ENCODE results near the gene TNIK. TPM values are rescaled to one million over a fixed set of nuclear protein-coding genes. Genes with fewer than 3 reads are reported as not detected.
"Not testable (repeated sequence)": the region's sequence is repeated elsewhere in the genome, so short reads cannot be mapped to it uniquely, and the experiment has no call there.

The TNIK gene
- total RNA-seq, 1 experiment from 2014 or later: 14.8 TPM

DNA sequence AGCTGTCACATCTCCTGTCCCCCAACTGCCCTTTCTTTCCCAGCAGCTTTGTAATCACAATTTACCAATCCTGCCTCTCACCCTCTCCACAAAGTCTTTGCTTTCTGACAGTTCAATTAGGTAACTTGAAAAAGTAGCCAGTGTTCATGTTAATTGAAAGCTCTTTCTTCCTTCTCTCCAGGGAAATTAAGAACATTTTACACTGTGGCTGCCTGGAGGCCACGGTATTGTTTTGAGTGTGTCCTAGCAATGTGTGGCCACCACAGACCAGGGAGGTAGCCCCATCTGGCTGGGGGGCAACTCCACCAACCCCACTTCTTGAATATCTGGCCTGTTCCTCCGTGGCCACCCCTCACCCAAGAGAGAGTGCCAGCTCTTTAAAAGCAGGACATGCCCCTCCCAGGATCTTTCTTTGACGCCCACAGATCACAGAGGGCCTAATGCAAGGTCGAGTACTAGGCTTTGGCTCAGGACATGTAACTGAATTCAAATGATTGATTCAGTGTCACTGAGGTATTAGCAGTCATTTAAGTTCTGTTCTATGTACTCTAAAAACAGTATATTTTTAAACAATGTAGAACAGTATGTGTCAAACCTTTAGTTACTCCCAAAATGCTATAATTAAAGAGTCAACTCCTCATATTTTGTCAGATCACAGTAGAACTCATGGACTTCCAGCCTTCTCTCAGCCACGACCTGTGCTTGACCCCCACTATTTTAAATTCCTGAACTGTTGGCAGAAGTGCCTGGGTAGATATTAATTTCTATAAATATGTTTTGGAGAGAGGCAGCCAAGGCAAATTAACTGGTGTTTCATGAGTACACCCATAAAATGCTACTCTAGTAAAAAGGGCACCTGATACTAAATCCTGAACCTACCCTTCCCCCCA lies 164.5 kb downstream of the TNIK start:
- no peaks in the 10 kb centered on the region for H3K36me3 ChIP-seq
- no peak for DNase-seq
- no peak overlapping the region for H3K4me3 ChIP-seq
- H3K27ac ChIP-seq: no peak overlapping the region
- peaks cover 7% of the 10 kb centered on the region; the same call in 1 of the 2 replicates for H3K4me1 ChIP-seq
- no peaks in the 10 kb centered on the region for H3K27me3 ChIP-seq
- no peaks in the 10 kb centered on the region for H3K9me3 ChIP-seq (replicated peaks)

DNA sequence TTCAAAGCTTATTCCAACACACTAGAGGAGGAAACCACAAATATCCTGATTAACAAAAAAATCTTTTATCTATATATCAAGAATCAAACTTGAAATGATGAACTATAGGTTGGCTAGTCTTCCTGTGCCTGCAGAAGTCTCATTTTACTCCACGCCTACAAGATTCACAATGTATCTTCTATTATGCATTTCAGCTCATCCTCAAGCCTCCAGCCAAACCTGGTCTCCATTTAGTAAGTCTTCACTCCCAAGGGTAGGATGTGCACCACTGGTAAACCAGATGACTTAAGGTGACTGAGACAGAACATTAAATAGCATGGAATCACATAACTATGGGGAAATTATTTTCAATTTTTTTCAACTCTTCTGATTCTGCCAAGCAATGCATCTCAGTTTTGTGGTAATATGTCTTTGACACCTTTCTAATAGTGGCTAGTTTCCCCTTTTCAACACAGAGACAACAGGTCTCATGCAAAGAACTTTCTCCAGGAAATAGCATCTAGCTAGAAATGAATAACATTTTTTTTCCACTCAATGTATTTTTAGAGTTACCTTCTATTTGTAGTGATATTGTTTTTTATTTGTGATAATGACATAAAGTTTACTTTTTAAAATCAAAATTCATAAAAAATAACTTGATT lies 166.9 kb downstream of the TNIK start:
- H3K27me3 ChIP-seq: no peaks in the 10 kb centered on the region
- H3K36me3 ChIP-seq: no peaks in the 10 kb centered on the region
- no peak overlapping the region for H3K27ac ChIP-seq
- peaks cover 7% of the 10 kb centered on the region; the same call in 1 of the 2 replicates for H3K4me1 ChIP-seq
- no peaks in the 10 kb centered on the region for H3K9me3 ChIP-seq (replicated peaks)
- H3K4me3 ChIP-seq: no peak overlapping the region
- DNase-seq: no peak

DNA sequence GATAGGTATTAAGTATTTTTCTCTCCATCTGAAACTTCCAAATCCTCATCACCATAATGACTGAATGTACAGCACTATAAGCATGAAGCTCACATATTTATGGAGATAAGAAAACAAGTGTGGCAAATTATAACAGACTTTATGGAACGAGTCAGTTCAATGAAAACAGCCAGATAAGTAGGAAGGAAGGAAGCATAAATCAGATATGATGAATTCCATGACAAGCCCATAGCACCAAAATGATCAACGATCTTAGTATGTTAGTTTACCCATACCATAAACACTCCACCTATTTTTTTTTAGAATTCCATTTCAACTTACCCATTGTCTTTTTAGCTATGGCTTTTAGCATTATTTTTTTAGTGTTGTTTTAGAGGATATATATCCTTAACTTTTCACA lies 169.5 kb downstream of the TNIK start:
- no peak for DNase-seq
- Histone ChIP-seq H3K27ac (no peak overlapping the region), H3K4me3 (no peak overlapping the region), H3K27me3 (no peaks in the 10 kb centered on the region), H3K4me1 (no peaks in the 10 kb centered on the region), H3K36me3 (no peaks in the 10 kb centered on the region), H3K9me3 (replicated peaks) (no peaks in the 10 kb centered on the region)

DNA sequence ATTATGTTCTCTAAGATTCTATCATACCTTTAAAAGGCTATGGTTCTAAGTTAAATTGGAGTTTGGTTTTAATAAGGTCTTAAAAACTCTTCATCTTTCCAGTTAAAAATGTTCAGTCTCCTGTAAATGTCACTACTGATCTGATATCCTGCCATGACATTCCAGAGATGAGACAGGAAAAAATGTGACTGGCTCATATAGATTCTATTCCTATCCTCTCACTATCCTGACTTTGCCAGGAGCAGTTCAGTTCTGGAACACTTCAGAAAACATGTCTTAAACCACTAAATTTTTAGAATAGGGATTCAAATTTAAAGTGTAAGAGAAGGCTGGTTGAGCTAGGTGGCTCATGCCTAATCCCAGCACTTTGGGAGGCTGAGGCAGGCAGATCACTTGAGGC lies 170.9 kb downstream of the TNIK start:
- Histone ChIP-seq H3K9me3 (replicated peaks) (no peaks in the 10 kb centered on the region), H3K4me1 (peaks cover 5% of the 10 kb centered on the region), H3K27me3 (no peaks in the 10 kb centered on the region), H3K27ac (no peak overlapping the region), H3K4me3 (no peak overlapping the region), H3K36me3 (no peaks in the 10 kb centered on the region)
- no peak for DNase-seq

DNA sequence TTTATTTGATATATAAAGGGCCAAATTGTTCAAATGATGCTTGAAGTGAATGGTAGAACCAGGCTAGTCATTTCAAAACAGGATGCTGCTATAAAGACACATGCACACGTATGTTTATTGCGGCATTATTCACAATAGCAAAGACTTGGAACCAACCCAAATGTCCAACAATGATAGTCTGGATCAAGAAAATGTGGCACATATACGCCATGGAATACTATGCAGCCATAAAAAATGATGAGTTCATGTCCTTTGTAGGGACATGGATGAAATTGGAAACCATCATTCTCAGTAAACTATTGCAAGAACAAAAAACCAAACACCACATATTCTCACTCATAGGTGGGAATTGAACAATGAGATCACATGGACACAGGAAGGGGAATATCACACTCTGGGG lies 172.4 kb downstream of the TNIK start:
- H3K27ac ChIP-seq; H3K9me3 ChIP-seq (replicated peaks); H3K4me1 ChIP-seq; H3K4me3 ChIP-seq; H3K36me3 ChIP-seq; H3K27me3 ChIP-seq; DNase-seq: not testable (repeated sequence)

DNA sequence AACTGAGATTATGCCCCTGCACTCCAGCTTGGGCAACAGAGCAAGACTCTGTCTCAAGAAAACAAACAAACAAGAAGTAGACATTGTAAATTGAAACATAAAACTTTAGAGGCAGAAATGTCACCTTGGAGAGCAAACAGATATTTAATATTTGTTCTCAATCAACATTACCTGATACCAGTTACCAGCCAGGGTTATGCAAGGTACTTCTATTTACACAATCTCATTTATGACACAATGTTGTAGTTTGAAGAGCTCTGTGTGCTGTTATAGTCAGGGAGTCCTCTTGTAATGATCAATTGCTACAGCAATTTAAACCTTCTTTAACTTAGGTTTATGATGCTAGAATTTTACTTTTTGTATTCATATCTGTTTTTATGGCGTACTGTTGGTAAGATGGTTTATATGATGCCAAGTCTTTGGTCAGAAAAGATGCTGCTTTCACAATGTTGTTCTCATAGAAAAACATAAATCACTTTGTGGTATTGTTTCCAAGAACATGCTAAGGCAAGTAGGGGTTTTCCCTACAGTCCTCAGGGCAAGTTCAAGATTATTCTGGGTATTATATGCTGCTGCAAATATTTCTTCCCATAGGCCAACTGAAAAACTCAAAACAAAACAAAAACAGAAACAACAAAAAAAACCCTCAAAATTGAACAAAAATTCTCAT lies 173.5 kb downstream of the TNIK start:
- Histone ChIP-seq H3K36me3 (no peaks in the 10 kb centered on the region), H3K4me3 (no peak overlapping the region), H3K9me3 (replicated peaks) (no peaks in the 10 kb centered on the region), H3K27ac (no peak overlapping the region), H3K4me1 (peaks cover 9% of the 10 kb centered on the region), H3K27me3 (no peaks in the 10 kb centered on the region)
- DNase-seq: no peak

DNA sequence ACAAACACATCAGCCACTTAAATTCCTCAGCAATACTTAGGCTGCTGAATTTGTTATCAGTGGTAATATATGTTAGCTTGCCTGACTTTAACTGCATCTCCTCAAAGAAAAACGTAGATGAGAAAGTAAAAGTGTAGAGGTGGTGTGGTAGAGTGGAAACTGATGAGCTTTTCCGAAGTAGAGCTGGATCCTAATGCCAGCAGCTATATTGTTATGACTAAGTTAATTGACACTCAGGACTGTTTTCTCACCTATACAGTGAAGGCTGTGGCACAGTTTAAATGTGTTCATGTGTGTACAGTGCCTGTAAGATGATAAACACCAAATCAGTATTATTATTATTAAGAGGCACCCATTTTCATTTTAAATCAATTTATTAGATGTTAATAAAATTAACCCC lies 174.9 kb downstream of the TNIK start:
- no peaks in the 10 kb centered on the region for H3K36me3 ChIP-seq
- H3K27me3 ChIP-seq: no peaks in the 10 kb centered on the region
- no peaks in the 10 kb centered on the region for H3K9me3 ChIP-seq (replicated peaks)
- no peak overlapping the region for H3K27ac ChIP-seq
- DNase-seq: no peak
- peaks cover 9% of the 10 kb centered on the region for H3K4me1 ChIP-seq
- H3K4me3 ChIP-seq: no peak overlapping the region

DNA sequence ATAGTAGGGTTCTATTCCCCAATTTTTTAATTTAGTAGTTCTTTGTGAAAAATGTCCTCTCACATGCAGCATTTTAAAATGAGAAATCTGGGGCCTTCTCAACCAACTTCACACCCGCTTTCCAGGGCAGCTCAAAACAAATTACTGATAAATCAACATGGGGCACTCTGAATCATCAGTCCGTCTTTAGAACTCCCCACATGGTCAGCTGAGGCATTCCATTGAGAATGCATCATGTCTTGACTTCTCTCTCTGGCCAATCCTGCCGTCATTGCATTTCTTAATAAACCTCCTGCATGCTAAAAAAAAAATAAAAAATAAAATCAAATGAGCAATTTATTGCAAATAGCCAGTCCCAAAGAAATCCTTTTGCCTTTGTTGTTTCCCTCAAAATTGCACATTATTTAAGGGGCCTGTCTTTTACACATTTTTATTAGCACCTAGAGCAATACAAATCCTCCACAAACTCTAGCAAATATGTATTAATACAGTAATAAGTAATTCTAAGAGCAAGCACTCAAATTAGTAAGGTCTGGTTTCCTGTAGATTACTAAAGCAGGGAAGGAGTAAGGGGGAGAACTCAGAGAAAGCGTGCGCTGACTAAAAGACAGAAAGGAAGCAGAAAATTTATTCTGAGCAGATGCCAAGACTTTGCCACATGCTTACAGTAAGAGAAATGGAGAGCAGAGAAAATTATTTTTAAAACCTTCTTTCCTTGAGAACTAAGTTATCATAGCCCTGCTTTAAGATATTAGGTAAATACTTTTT lies 175.7 kb downstream of the TNIK start:
- DNase-seq: peak; percentile 12 to 21
- H3K4me3 ChIP-seq: no peak overlapping the region

DNA sequence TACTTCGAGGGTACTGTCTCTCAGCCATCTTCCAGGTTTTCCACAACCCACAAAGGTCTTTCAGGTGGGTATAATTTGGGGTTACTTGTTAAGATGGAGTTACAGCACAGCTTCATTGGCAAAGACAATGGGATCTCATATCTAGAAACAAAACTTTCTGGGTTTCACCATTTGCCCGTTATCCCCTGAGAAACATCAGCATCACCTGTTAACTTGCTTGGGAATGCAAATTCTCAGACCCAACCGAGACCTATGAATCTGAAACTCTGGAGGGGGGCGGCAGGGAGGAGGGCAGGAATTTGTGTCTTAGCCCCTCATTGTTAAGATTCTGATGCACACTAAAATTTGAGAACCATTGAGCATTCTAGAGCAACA lies 176.4 kb downstream of the TNIK start:
- no peaks in the 10 kb centered on the region for H3K36me3 ChIP-seq
- no peak for DNase-seq
- no peaks in the 10 kb centered on the region for H3K27me3 ChIP-seq
- peaks cover 9% of the 10 kb centered on the region for H3K4me1 ChIP-seq
- peak overlapping the region; percentile 57 for H3K27ac ChIP-seq
- H3K4me3 ChIP-seq: no peak overlapping the region
- H3K9me3 ChIP-seq (replicated peaks): no peaks in the 10 kb centered on the region

More for the DNA sequence above, 175.7 kb downstream of the TNIK start:
- Histone ChIP-seq H3K9me3 (replicated peaks) (no peaks in the 10 kb centered on the region), H3K27me3 (no peaks in the 10 kb centered on the region), H3K36me3 (no peaks in the 10 kb centered on the region), H3K4me1 (peaks cover 9% of the 10 kb centered on the region), H3K27ac (peak overlapping the region; percentile 57)

DNA sequence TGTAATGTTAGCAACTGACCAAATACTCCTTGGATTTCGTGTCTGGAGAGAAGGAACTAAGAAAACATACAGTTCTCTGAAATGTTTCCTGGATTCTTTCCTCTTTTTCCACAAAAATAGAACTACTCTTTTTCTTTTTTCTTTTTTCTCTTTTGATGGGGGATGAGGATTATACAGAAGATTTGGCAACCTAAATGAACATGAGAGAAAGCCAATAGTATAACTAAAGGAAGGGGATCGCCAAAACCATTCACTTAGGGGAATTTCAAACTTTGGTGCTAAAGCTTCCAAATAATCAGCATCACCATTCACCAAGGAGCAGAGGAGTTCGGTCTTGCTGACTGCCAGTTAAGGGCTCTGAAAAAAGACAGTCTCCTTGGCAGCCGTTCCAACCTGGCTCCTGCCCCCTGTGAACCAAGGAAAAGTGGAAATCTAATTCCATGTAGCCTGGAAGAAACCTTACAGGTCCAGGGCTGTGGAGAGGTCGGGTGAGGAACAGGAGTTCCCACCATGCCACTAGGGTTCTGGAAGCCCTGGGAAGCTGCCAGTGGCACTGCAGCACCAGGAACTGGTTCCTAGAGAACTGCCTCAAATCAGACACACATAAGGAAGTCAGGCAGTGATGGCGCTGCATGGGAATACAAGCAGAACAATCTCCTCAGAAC lies 176.9 kb downstream of the TNIK start:
- H3K4me1 ChIP-seq: peaks cover 9% of the 10 kb centered on the region
- no peak overlapping the region for H3K4me3 ChIP-seq
- no peaks in the 10 kb centered on the region for H3K27me3 ChIP-seq
- H3K36me3 ChIP-seq: no peaks in the 10 kb centered on the region
- no peaks in the 10 kb centered on the region for H3K9me3 ChIP-seq (replicated peaks)
- H3K27ac ChIP-seq: no peak overlapping the region
- DNase-seq: no peak

DNA sequence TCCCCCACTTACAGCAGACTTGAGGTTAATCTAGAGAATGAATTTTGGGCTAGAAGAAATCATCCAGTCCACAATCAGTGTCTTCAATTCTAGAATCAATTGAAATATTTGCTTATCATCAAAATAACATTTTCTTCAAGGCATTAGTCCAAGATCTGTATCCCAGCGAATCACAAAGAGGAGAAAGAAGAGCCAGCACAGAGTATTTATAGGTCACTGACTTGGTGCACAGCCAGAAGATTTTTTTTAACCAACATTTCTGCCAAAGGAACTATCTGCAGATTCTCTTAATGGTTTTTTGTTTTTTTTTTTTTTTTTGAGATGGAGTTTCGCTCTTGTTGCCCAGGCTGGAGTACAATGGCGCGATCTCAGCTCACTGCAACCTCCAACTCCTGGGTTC lies 178.2 kb downstream of the TNIK start:
- Histone ChIP-seq H3K9me3 (replicated peaks) (no peaks in the 10 kb centered on the region), H3K4me1 (peaks cover 9% of the 10 kb centered on the region), H3K27me3 (no peaks in the 10 kb centered on the region), H3K36me3 (no peaks in the 10 kb centered on the region), H3K4me3 (no peak overlapping the region), H3K27ac (no peak overlapping the region)
- no peak for DNase-seq

DNA sequence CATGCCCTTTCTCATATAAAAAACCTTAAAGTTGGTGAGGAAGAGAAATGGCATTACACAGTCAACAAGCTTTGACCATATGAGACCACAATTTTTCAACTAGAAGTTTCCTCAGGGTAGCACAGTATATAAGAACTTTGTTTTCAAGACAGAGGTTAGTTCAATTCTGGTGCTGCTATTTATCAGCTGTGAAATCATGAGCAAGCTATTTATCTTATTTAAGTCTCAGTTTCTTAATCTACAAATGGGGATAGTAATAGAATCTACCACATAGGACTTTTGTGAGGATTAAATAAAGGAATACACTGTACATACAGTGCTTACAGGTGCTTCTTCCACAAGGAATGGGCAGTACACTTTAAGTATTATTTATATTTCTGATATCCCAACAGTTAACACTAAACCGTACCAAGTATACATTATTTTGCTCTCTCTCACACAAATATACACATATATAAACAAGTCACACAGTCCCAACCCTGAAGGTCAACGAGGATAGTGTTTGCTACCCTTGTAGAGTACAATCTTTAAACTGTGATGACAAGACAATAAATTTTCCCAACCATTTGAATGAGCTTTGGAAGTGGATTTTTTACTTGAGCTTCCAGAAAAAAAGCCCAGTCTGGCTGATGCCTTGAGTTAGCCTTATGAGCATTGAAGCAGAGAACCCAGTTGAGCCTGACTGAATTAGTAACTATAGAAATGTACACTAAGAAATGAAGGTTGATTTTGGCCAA lies 178.8 kb downstream of the TNIK start:
- DNase-seq: no peak
- Histone ChIP-seq H3K36me3 (no peaks in the 10 kb centered on the region), H3K27ac (no peak overlapping the region), H3K4me1 (peaks cover 9% of the 10 kb centered on the region), H3K27me3 (no peaks in the 10 kb centered on the region), H3K9me3 (replicated peaks) (no peaks in the 10 kb centered on the region), H3K4me3 (no peak overlapping the region)

DNA sequence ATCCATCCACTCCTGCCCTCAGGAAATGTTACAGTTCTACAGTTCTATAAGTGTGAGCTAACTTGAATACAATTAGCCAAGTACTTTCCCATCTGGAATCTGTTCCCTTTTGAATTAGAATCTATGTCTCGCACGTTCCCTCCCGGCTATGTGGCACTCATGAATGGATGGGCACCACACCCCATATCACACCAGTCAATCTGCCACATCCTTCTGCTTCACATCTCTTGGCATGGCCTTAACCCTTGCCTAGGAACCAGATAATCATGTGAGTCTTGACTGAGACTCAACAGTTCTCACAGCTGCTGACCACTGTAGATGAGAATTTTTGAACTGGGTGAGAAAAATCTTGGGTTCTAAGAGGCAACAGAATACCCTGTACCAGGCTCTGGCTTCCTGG lies 180.2 kb downstream of the TNIK start:
- H3K36me3 ChIP-seq: no peaks in the 10 kb centered on the region
- no peak overlapping the region for H3K4me3 ChIP-seq
- H3K9me3 ChIP-seq (replicated peaks): no peaks in the 10 kb centered on the region
- H3K27ac ChIP-seq: no peak overlapping the region
- no peak for DNase-seq
- peaks cover 9% of the 10 kb centered on the region for H3K4me1 ChIP-seq
- no peaks in the 10 kb centered on the region for H3K27me3 ChIP-seq

DNA sequence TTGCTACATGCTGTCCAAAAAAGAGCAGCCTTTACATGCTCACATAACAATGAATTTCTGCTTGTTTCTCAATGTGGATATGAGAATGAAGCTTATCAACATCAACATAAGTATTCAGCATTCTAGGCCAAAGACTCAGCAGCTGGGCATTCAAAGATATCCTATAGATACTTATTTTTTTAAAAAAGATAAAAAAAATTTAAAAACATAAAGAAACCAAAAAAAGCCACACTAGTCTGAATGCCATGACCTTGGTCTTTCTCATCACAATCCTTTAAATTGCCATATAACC lies 182.0 kb downstream of the TNIK start:
- Histone ChIP-seq H3K27ac (no peak overlapping the region), H3K27me3 (no peaks in the 10 kb centered on the region), H3K9me3 (replicated peaks) (no peaks in the 10 kb centered on the region), H3K4me1 (no peaks in the 10 kb centered on the region), H3K36me3 (no peaks in the 10 kb centered on the region), H3K4me3 (no peak overlapping the region)
- no peak for DNase-seq
